ENCODE measurements around the gene CLSTN2. TPM values are rescaled to one million over a fixed set of nuclear protein-coding genes. Genes with fewer than 3 reads are reported as not detected.

Gene CLSTN2
- total RNA-seq, 2 donors from 2014 or later = 0.82 to 1.3 TPM

DNA sequence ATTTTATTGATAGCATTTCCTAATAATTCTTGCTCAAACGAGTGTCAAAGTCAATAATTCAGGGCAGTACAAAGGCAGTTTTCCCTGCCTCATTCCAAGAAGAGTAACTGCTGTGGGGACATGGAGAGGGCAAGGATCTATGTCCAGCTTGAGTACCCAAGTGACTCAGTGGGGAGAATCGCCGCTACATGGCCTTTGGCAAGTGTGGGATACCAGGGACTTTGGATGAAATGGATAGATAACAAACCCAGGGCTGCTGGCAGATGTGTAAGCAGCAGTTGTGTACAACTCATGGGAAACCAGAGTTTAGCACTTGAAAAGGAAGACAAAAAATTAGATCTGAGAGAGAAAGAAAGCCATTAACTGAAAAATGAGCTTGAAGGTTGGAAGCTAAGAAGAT is 620.7 kb downstream of the CLSTN2 start:
- H3K36me3 ChIP-seq = no peaks in the 10 kb centered on the region
- H3K9me3 ChIP-seq = no peaks in the 10 kb centered on the region
- no peak for DNase-seq
- H3K27ac ChIP-seq = no peak overlapping the region
- H3K4me3 ChIP-seq = no peak overlapping the region
- H3K27me3 ChIP-seq = no peaks in the 10 kb centered on the region
- no peak overlapping the region for H3K9ac ChIP-seq (ENCODE audit: low read depth in 2 of 2, low read length in 2 of 2)
- H3K4me1 ChIP-seq = no peaks in the 10 kb centered on the region
- intact Hi-C loops (cut with DNase I) = no loop called here
- TF ChIP-seq, protein P1, sequence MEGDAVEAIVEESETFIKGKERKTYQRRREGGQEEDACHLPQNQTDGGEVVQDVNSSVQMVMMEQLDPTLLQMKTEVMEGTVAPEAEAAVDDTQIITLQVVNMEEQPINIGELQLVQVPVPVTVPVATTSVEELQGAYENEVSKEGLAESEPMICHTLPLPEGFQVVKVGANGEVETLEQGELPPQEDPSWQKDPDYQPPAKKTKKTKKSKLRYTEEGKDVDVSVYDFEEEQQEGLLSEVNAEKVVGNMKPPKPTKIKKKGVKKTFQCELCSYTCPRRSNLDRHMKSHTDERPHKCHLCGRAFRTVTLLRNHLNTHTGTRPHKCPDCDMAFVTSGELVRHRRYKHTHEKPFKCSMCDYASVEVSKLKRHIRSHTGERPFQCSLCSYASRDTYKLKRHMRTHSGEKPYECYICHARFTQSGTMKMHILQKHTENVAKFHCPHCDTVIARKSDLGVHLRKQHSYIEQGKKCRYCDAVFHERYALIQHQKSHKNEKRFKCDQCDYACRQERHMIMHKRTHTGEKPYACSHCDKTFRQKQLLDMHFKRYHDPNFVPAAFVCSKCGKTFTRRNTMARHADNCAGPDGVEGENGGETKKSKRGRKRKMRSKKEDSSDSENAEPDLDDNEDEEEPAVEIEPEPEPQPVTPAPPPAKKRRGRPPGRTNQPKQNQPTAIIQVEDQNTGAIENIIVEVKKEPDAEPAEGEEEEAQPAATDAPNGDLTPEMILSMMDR (IDR thresholded peaks at IDR 0.05) = no peak

GRCh38 chr3:140557476-140557875 is 622.5 kb downstream of the CLSTN2 start:
- H3K9ac ChIP-seq (ENCODE audit: low read depth in 2 of 2, low read length in 2 of 2) = no peak overlapping the region
- no peaks in the 10 kb centered on the region for H3K9me3 ChIP-seq
- H3K27ac ChIP-seq = no peak overlapping the region
- H3K4me1 ChIP-seq = no peaks in the 10 kb centered on the region
- TF ChIP-seq, protein P1 (IDR thresholded peaks at IDR 0.05) = no peak
- intact Hi-C loops (cut with DNase I) = no loop called here
- no peak overlapping the region for H3K4me3 ChIP-seq
- no peak for DNase-seq
- no peaks in the 10 kb centered on the region for H3K27me3 ChIP-seq
- H3K36me3 ChIP-seq = no peaks in the 10 kb centered on the region

GRCh38 chr3:140559546-140559945 is 624.6 kb downstream of the CLSTN2 start:
- Histone ChIP-seq H3K36me3 (no peaks in the 10 kb centered on the region), H3K27me3 (no peaks in the 10 kb centered on the region), H3K4me3 (no peak overlapping the region), H3K4me1 (no peaks in the 10 kb centered on the region), H3K27ac (no peak overlapping the region), H3K9ac (ENCODE audit: low read depth in 2 of 2, low read length in 2 of 2) (no peak overlapping the region), H3K9me3 (no peaks in the 10 kb centered on the region)
- no peak for DNase-seq
- TF ChIP-seq, protein P1 (IDR thresholded peaks at IDR 0.05) = no peak
- intact Hi-C loops (cut with DNase I) = no loop called here

GRCh38 chr3:140563206-140563760 is 628.3 kb downstream of the CLSTN2 start:
- TF ChIP-seq, protein P1 (IDR thresholded peaks at IDR 0.05) = no peak
- no peaks in the 10 kb centered on the region for H3K36me3 ChIP-seq
- no peak overlapping the region for H3K27ac ChIP-seq
- no peak overlapping the region for H3K9ac ChIP-seq (ENCODE audit: low read depth in 2 of 2, low read length in 2 of 2)
- no peaks in the 10 kb centered on the region for H3K27me3 ChIP-seq
- DNase-seq = no peak
- no peak overlapping the region for H3K4me3 ChIP-seq
- no peaks in the 10 kb centered on the region for H3K9me3 ChIP-seq
- intact Hi-C loops (cut with DNase I) = no loop called here
- no peaks in the 10 kb centered on the region for H3K4me1 ChIP-seq

DNA sequence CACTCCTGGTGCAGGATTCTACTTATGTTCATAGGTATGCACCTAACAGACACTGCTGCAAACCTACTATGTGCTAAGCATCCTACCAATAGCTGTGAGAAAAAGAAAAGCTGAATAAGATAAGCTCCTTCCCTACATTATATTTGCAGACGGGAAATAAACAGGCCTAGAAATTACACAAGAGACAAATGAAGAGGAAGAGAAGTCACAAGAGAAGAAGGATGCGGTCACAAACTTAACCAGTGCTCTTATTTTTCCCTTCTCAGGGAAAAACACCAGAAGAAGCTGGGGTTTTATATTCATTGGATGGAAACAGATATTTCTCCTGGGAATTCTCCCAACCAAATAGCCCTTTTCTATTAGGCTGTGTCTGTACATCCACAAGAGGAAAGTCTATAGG is 633.1 kb downstream of the CLSTN2 start:
- Histone ChIP-seq H3K27me3 (no peaks in the 10 kb centered on the region), H3K4me3 (no peak overlapping the region), H3K36me3 (no peaks in the 10 kb centered on the region), H3K27ac (no peak overlapping the region), H3K9me3 (no peaks in the 10 kb centered on the region), H3K4me1 (no peaks in the 10 kb centered on the region), H3K9ac (ENCODE audit: low read depth in 2 of 2, low read length in 2 of 2) (no peak overlapping the region)
- no peak for DNase-seq
- TF ChIP-seq, protein P1 (IDR thresholded peaks at IDR 0.05) = no peak
- intact Hi-C loops (cut with DNase I) = no loop called here

All from colonic mucosa (tissue), 4 donors.